GDM1 (cell line): ENCODE data around the gene STAMBP.
A peak's percentile ranks its signal among the peaks of the same experiment; 100 is the strongest.
"Not testable (repeated sequence)": the region's sequence is repeated elsewhere in the genome, so short reads cannot be mapped to it uniquely, and the experiment has no call there.

Source experiments
- DNase-seq: peaks from one replicate; lab custom pipeline; 2025; lab: John Stamatoyannopoulos, UW

The STAMBP gene

GRCh38 chr2:73887596-73888353, 59.0 kb downstream of the STAMBP start:
- not testable (repeated sequence) for DNase-seq

DNA sequence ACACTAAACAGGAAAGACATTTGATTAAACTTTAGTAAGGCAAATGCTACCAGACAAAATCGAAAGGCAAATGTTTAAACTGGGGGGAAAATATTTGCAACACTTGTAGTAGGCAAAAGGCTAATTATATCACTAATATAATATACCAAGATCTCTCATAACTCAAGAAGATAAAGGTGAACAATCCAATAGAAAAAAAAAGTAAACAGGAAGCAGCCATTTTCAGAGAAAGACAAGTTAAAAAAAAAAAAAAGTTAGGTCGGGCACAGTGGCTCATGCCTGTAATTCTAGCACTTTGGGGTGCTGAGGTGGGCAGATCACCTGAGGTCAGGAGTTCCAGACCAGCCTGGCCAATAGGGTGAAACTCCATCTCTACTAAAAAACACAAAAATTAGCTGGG, 59.6 kb downstream of the STAMBP start:
- no peak for DNase-seq

DNA sequence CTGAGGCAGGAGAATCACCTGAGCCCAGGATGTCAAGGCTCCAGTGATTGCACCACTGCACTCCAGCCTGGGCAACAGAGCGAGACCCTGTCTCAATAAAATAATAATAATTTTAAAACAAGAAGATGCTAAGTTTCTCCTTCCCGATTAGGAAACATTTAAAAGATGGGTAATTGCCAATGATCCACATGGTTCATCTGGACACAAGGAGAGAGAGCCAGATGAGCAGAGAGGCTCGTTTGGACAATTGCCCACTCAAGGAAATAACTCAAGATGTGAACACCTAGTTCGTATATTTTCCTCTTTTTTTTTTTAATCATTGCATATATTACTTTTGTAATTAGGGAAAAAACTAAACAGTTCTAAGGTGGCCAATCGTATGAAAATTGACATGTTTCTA, 60.4 kb downstream of the STAMBP start:
- no peak for DNase-seq

GRCh38 chr2:73890301-73891092, 61.7 kb downstream of the STAMBP start:
- DNase-seq, result no peak

DNA sequence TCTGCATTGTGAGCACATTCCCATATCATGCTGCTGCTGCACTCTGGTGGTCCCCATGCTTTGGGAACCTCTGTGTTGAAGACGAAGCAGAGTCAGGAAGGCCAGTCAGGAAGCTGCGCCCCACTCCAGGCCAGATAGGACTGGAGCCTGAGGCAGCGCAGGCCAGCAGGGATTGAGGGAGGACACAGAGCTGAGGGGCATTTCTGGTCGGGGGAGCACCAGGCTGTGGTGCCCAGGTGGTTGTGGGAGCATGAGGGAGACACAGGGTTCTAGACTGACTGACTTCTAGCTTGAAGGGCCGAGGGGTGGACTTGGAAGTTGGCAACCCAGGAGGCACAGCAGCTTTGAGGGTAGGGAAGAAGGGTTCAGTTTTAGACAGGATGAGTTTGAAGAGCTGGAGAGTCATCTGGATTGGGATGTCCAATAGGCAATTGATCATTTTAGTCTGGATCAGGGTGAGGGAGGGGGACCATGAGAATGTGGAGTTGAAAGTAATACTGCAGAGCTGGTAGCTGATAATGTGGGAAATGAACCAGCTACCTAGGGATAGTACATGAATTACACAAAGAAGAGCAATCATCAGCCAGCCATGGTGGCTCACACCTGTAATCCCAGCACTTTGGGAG, 62.6 kb downstream of the STAMBP start:
- DNase-seq, result no peak

- no peak for DNase-seq
Measured at GRCh38 chr2:73892631-73893329, 64.0 kb downstream of the STAMBP start, which contains the start of gene ACTG2. Gene ACTG2, plus strand, starts transcription at chr2:73893008. Its CDS starts 8,304 bp downstream, at chr2:73901312.

- DNase-seq, result no peak
Measured at GRCh38 chr2:73893764-73894474, 65.2 kb downstream of the STAMBP start.

GRCh38 chr2:73894475-73894850, 65.7 kb downstream of the STAMBP start:
- no peak for DNase-seq

GRCh38 chr2:73894877-73895276, 66.1 kb downstream of the STAMBP start:
- no peak for DNase-seq

- DNase-seq, result no peak
Measured at GRCh38 chr2:73895473-73895872, 66.7 kb downstream of the STAMBP start.

- peak; percentile 29 for DNase-seq
Measured at GRCh38 chr2:73896362-73897239, 67.8 kb downstream of the STAMBP start.

DNA sequence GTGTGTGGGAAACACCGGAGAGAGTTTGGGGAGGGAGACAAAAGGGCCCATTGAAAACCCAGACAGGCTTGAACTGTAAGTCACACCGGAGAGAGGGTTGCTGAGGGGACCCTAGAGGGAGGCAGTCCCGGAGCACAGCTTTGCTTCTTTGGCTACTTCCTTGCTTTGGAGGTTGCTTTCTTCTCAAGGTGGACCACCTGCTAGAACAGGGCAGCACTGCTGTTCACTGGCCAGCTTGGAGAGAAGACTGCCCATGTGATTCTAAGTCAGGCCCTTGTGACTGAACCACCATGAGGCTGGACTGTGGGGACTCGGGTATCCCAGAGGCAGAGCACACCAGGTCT, 68.5 kb downstream of the STAMBP start:
- no peak for DNase-seq

DNA sequence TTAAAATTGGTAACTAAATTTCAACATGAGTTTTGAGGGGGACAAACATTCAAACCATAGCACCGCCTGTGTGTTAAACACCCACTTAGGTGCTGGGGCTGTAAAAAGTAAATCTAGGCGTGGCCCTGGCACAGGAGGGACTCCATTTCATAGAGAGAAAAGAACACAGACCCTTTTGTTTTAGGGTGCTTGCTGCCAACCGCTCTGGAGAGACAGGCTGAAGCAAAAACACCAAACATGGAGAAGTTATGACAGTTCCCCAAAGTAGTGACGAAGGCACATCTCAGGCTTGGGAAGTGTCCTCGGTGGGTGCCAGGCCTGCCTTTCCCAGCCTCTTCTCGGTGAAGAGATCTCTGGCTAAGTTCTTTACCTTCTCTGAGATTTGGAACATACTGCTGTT, 69.2 kb downstream of the STAMBP start:
- no peak for DNase-seq

DNA sequence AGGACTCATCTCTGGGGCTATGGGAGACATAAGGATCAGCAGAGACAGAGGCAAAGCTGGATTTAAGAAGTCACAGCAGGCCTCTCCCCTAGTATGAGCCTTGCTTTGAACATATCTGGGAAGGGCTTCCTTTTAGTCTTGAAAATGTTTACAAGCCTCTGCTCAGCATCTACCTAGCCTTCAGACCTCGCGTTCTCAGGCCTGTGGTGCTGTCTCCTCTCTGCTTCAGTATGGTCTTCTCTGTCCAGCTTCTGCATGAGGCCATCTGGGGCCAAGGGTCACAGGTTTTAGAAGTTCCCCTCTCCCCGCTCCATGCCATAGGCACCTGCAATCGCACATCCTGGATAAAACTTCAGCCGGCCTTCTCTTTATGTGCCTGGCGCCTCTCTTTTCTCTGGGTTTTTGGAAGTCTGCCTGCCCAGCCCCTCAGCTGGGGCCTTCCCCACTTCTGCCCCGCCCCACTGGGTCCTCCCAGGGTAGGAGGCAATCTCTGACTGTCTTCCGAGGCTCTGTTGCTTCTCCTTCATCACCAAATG, 71.1 kb downstream of the STAMBP start:
- DNase-seq, result no peak

DNA sequence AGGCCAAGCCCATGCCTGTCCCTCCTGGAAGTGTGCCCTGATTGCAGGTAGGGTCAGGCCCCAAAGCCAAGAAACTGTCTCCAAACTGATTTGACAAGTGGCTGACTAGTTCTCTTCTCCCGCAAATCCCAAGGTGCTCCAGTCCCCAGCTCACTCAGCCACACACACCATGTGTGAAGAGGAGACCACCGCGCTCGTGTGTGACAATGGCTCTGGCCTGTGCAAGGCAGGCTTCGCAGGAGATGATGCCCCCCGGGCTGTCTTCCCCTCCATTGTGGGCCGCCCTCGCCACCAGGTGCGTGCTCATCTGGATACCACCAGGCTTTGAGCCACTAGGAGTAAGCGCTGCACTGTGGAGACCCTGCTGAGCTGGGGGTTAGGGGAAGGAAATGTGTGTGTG, 72.4 kb downstream of the STAMBP start:
- DNase-seq, result no peak

DNA sequence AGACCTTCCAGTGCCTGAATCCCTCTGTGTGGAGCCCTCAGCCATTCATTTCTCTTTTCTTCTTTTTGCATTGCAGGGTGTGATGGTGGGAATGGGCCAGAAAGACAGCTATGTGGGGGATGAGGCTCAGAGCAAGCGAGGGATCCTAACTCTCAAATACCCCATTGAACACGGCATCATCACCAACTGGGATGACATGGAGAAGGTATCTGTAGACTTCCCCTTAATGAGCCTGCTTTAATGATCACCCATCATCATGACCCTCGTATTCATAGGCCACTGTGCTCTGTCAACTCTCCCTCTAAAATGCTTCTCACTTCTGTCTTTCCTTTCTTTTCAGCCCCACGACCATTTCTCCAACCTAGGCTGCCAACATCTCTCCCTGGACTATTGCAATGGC, 73.5 kb downstream of the STAMBP start:
- DNase-seq, result no peak

DNA sequence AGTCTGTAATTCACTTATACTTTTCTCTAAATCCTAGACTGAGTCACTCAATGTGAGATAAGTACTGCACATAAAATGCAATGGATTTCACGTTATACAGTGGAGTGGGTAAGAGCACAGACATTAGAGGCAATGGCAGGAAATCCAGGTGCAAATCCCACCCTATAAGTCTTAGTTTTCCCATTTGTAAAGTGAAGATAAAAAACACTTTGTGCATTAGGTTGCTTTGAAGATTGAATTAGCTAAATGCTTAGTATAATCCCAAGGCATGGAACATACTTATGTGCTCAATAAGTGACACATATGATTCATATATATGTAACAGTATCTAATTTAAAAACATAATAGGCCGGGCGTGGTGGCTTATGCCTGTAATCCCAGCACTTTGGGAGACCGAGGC, 74.6 kb downstream of the STAMBP start:
- no peak for DNase-seq

DNA sequence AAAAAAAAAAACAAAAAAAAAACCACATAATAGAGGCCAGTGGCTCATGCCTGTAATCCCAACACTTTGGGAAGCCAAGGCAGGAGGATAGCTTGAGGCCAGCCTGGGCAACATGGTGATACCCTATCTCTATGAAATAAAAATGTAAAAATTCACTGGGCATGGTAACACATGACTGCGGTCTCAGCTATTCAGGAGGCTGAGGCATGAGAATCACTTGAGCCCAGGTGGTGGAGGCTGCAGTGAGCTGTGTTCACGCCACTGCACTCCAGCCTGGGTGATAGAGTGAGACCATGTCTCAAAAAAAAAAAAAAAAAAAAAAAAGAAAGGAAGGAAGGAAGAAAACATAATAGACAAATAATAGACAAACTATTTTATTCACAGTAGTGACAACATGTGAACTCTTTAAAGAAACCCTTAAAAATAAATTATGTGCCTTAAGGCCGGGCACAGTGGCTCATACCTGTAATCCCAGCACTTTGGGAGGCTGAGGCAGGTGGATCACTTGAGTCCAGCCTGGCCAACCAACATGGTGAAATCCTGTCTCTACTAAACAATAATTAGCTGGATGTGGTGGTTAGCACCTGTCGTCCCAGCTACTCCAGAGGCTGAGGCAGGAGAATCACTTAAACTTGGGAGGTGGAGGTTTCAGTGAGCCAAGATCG, 75.3 kb downstream of the STAMBP start:
- DNase-seq, result not testable (repeated sequence)

- no peak for DNase-seq
Measured at GRCh38 chr2:73904952-73905351, 76.2 kb downstream of the STAMBP start.
